ENCODE data around the gene BIRC2. TPM values are rescaled to one million over a fixed set of nuclear protein-coding genes. Genes with fewer than 3 reads are reported as not detected.
"Not testable (repeated sequence)": the region's sequence is repeated elsewhere in the genome, so short reads cannot be mapped to it uniquely, and the experiment has no call there.

Gene BIRC2
- 74.6 and 76.0 TPM in 2 replicates for total RNA-seq

- H3K4me1 ChIP-seq (ENCODE audit: insufficient read depth, low read length): peaks cover 30% of the 10 kb centered on the region
- DNase-seq (ENCODE audit: insufficient read length, low spot score, missing footprints): peak; percentile 92
- H3K79me2 ChIP-seq (ENCODE audit: insufficient read depth, low read length): peaks cover 49% of the 10 kb centered on the region
- H3K27me3 ChIP-seq (ENCODE audit: insufficient read depth, low read length): no peaks in the 10 kb centered on the region
- peak within 1 kb of the TSS; percentile 97 for H3K27ac ChIP-seq (ENCODE audit: low read depth, low read length)
- H2AFZ ChIP-seq (ENCODE audit: low read length): peak within 1 kb of the TSS; percentile 91
- peak within 1 kb of the TSS; percentile 85 for H3K4me3 ChIP-seq (ENCODE audit: insufficient read depth, low read length)
- H3K36me3 ChIP-seq (ENCODE audit: insufficient read depth, low read length): peaks cover 21% of the 10 kb centered on the region
- peaks cover 6% of the 10 kb centered on the region for H4K20me1 ChIP-seq (ENCODE audit: insufficient read depth, low read length)
- peak; percentile 68 for TF ChIP-seq CTCF (IDR thresholded peaks at IDR 0.05; ENCODE audit: extremely low read depth, low read depth, low read length)
- no peaks in the 10 kb centered on the region for H3K9me3 ChIP-seq (ENCODE audit: low read depth, low read length)
- H3K4me2 ChIP-seq (ENCODE audit: insufficient read depth, low read length): peak within 1 kb of the TSS; percentile 93
Measured at GRCh38 chr11:102346748-102347461, at the start of gene BIRC2. Gene BIRC2, plus strand, starts transcription at chr11:102347214. Its CDS starts 2,641 bp downstream, at chr11:102349855.

GRCh38 chr11:102300837-102301236, 46.2 kb upstream of the BIRC2 start:
- H3K4me3 ChIP-seq (ENCODE audit: insufficient read depth, low read length); H3K27me3 ChIP-seq (ENCODE audit: insufficient read depth, low read length); H3K36me3 ChIP-seq (ENCODE audit: insufficient read depth, low read length); H3K4me1 ChIP-seq (ENCODE audit: insufficient read depth, low read length); DNase-seq (ENCODE audit: insufficient read length, low spot score, missing footprints); H3K4me2 ChIP-seq (ENCODE audit: insufficient read depth, low read length); H2AFZ ChIP-seq (ENCODE audit: low read length); H3K79me2 ChIP-seq (ENCODE audit: insufficient read depth, low read length); H3K27ac ChIP-seq (ENCODE audit: low read depth, low read length); H3K9me3 ChIP-seq (ENCODE audit: low read depth, low read length); H4K20me1 ChIP-seq (ENCODE audit: insufficient read depth, low read length): not testable (repeated sequence)

GRCh38 chr11:102302241-102302640, 44.8 kb upstream of the BIRC2 start:
- no peak overlapping the region for H3K4me3 ChIP-seq (ENCODE audit: insufficient read depth, low read length)
- no peak for TF ChIP-seq CTCF (IDR thresholded peaks at IDR 0.05; ENCODE audit: extremely low read depth, low read depth, low read length)
- no peaks in the 10 kb centered on the region for H4K20me1 ChIP-seq (ENCODE audit: insufficient read depth, low read length)

GRCh38 chr11:102304686-102305085, 42.3 kb upstream of the BIRC2 start:
- H3K27me3 ChIP-seq (ENCODE audit: insufficient read depth, low read length): no peaks in the 10 kb centered on the region
- no peak overlapping the region for H3K4me2 ChIP-seq (ENCODE audit: insufficient read depth, low read length)
- no peak for DNase-seq (ENCODE audit: insufficient read length, low spot score, missing footprints)
- no peaks in the 10 kb centered on the region for H4K20me1 ChIP-seq (ENCODE audit: insufficient read depth, low read length)
- no peak overlapping the region for H3K27ac ChIP-seq (ENCODE audit: low read depth, low read length)
- no peak overlapping the region for H2AFZ ChIP-seq (ENCODE audit: low read length)
- H3K9me3 ChIP-seq (ENCODE audit: low read depth, low read length): no peaks in the 10 kb centered on the region
- TF ChIP-seq CTCF (IDR thresholded peaks at IDR 0.05; ENCODE audit: extremely low read depth, low read depth, low read length): no peak
- H3K4me3 ChIP-seq (ENCODE audit: insufficient read depth, low read length): no peak overlapping the region
- H3K36me3 ChIP-seq (ENCODE audit: insufficient read depth, low read length): no peaks in the 10 kb centered on the region
- H3K79me2 ChIP-seq (ENCODE audit: insufficient read depth, low read length): no peaks in the 10 kb centered on the region
- H3K4me1 ChIP-seq (ENCODE audit: insufficient read depth, low read length): no peaks in the 10 kb centered on the region

More at GRCh38 chr11:102302241-102302640, 44.8 kb upstream of the BIRC2 start:
- H3K9me3 ChIP-seq (ENCODE audit: low read depth, low read length): no peaks in the 10 kb centered on the region
- no peaks in the 10 kb centered on the region for H3K27me3 ChIP-seq (ENCODE audit: insufficient read depth, low read length)
- no peaks in the 10 kb centered on the region for H3K36me3 ChIP-seq (ENCODE audit: insufficient read depth, low read length)
- no peak overlapping the region for H3K27ac ChIP-seq (ENCODE audit: low read depth, low read length)
- H3K4me1 ChIP-seq (ENCODE audit: insufficient read depth, low read length): no peaks in the 10 kb centered on the region
- no peak overlapping the region for H3K4me2 ChIP-seq (ENCODE audit: insufficient read depth, low read length)
- DNase-seq (ENCODE audit: insufficient read length, low spot score, missing footprints): no peak
- H3K79me2 ChIP-seq (ENCODE audit: insufficient read depth, low read length): no peaks in the 10 kb centered on the region
- no peak overlapping the region for H2AFZ ChIP-seq (ENCODE audit: low read length)
